HG02763 (cell line): ENCODE measurements around the gene ANAPC16.
"Not testable (repeated sequence)": the region's sequence is repeated elsewhere in the genome, so short reads cannot be mapped to it uniquely, and the experiment has no call there.

Experiments
- ATAC-seq: cut with Tn5 transposase; IDR thresholded peaks from one replicate; pipeline ENCODE4 v1.9.1; 2021; ENCODE audit warnings: mild to moderate bottlenecking, moderate library complexity; ENCODE audit not compliant: unreplicated experiment

ANAPC16 gene

DNA sequence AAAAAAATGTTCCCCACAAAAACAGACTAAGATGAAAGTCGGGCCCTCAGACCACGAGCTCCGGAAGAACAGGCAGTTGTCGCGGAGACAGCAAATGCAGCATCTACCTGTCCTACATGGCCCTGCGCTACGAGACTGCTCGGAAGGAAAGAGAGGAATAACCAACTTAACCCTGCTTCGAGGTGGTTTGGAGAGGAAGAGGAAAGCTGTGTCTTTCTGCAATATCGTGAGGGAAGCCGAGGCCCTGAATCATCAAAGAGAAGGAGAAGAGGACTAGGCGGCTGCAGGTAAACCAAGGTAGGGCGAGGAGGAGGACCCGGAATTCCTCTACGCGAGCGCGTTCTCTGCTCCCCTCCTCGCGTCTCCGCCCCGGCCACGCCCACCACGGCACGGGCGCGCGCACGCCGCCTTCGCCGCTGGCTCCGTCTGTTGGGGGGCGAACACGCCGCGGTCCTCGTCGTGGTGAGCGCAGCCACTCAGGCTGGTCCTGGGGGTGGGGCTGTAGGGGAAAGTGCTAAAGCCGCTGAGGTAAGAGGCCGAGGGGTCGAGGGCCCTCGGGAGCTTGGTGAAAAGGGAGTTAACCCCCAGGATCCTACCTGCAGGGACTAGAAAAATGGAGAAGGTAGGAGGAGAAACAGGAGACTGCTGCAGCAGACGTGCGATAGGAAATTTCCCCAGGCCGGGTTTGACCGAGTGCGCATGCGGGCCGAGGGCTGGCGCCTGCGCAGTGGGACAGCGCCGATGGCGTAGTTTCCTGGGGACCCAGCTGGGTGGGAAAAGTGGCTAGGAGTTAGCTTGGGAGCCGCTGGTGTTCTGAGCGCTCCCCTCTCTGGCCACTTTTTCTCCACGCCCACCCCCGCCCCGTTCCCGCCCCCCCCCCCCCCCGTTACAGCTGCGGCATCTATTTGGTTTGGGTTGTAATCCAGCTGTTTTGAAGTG, at the start of gene ANAPC16, which contains the start of gene ASCC1:
Gene ANAPC16, plus strand, starts transcription at position 402 of the 939 bp plus-strand sequence. CDS start 7,903 bp downstream, outside the sequence.
Gene ASCC1, minus strand, starts transcription at position 666 of the 939 bp plus-strand sequence. CDS start 2,978 bp downstream, outside the sequence.
- ATAC-seq, result peak; percentile 80

- ATAC-seq, result no peak
These were observed 48.7 kb upstream of the ANAPC16 start for GRCh38 chr10:72167118-72167517.

GRCh38 chr10:72170263-72170662, 45.5 kb upstream of the ANAPC16 start:
- ATAC-seq, result no peak

- no peak for ATAC-seq
These were observed 45.1 kb upstream of the ANAPC16 start for GRCh38 chr10:72170733-72171132.

- ATAC-seq, result no peak
These were observed 44.6 kb upstream of the ANAPC16 start for GRCh38 chr10:72171175-72171630.

DNA sequence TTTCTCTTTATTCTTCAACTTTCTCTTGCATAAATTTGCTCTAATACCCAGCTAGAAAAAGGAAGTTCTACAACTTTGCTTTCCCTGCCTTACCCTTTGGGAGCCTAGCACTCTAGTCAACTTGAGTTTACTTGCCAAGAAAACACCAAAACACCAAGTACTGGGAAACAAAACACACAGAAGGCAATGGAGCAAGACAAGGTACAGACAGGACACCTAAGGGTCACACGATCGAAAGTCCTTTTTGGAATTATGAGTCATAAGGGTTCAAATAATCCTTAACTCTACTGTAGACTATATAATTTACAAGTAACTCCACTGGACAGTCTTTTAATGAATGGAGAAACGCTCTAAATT, 42.6 kb upstream of the ANAPC16 start:
- ATAC-seq, result no peak

DNA sequence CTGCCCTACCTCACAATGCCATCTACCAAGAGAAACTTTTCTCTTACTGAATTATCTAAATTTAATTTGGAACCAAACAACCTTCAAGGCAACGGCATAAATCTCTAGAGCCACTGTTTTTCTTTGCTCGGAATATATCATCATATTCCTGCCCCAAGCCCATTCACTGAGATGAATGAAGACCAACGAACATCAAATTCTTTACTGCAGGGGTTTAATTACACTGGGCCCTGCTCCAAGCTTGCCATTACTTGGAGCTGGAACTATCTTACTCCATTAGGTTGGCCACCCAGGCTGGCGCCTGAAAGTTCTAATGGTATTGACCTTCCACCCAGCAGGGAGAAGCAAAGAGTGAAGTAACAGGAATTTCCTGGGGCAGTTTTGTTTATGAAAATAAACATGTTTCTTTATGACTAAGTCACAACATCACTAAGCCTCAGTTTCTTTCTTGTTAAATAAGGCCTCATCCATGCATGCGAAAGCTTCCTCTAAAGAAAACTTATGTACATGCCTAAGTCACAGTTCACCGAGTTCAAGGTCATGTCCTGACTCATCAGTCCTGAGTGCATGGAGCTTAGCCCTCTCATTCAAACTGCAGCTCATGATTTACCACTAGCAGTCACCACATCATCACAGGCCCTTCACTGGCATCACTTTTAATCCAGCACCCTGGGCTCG, 42.1 kb upstream of the ANAPC16 start:
- no peak for ATAC-seq

DNA sequence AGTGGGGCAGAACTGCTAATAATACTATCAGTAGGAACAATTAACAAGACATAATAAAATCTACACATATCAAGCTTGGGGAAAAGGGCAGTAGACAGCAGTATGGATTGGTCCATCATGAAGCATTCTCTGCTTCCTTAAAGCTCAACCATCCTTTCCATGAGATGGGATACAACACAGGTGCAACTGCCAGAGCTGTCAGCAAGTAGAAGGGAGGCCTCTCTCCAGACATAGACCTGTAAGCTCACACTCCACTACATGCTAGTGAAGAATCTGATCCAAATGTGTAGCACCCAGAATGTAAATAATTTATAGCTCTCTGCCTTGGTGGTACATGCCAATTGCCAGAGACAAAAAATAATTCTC, 41.5 kb upstream of the ANAPC16 start:
- no peak for ATAC-seq

GRCh38 chr10:72175149-72175548, 40.7 kb upstream of the ANAPC16 start:
- no peak for ATAC-seq

DNA sequence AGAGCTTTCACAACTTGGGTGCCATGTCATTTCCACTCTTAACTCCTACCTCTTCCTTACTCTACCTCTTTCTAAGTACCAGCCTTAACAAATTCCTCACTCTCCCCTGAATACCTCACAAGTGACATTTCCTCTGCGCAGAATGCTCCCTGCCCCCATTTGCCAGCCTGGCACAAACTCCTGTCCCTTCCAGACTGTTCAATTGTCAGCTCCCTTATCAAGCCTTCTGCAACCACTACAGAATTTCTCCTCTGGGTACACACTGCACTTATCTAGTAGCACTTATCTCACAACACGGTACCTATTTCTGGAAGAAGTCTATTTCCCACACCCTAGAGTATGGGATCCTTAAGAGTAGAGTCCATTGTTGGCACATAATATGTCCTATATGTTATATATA, 39.1 kb upstream of the ANAPC16 start:
- ATAC-seq, result no peak

DNA sequence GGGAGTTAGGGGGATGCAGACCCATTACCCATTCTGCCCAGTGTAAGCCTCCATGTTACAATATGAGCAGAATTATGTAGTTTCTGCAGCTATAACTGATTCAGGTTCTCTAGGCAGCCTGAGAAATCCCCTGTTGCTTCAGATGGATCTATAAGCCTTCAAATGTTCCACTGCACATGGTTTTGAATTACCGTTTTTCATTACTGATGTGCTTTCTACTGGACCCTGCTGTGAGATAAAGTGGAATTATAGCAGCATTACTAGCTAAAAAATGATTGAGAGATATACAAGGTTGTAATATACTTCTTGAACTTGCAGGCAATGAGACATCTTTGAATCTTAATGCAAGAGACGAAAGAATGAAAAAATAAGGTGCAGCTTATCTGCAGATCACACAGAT, 38.4 kb upstream of the ANAPC16 start:
- ATAC-seq, result no peak

GRCh38 chr10:72184156-72184555, 31.7 kb upstream of the ANAPC16 start:
- ATAC-seq, result no peak

DNA sequence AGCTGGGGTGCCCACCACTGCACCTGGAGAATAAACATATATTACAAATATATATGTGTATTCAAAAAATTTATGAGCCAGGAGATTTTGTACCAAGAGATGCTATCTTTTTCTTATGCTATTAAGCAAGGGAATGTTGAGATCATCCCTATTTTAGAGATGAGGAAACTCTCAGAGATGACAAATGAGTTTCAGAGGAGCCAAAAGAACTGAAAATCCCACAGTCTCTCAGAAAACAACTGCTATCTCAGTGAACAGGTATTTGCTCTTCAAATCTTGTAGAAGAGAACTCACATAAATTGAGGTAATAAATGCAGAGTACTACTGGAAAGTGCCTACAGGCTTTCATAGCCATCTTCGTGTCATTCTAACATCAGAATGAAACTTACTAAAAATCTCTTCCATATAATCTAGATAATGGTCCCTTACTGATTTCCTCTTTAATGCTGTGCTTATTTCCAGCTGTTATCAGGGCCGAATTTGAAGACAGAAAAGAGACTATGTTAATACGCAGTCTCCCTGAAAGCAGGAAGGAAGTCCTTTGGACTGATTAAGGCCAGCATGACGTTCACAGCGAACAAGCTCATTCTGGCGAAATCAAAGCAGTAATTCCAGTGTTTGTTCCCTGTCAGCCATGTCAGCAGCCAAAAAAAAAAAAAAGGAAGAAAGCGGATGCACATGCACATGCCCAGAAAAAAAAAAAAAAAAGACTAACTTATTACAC, 29.4 kb upstream of the ANAPC16 start:
- ATAC-seq, result no peak

- ATAC-seq, result no peak
These were observed 28.9 kb upstream of the ANAPC16 start for GRCh38 chr10:72186982-72187330.

GRCh38 chr10:72194949-72195348, 20.9 kb upstream of the ANAPC16 start:
- no peak for ATAC-seq

DNA sequence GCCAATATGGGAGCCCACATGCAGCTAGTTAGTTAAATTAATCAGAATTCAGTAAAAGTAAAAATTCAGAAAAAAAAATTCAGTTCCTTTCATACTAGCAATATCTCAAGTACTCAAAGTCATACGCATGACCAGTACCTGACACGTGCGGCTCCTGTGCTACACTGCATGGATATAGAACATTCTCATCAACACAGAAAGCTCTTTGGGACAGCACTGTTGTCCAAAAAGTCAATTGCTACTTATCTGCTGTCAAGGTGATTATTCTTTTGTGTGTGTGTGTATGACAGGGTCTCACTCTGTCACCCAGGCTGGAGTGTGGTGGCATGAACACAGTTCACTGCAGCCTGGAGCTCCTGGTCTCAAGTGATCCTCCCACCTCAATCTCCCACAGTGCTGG, 14.9 kb upstream of the ANAPC16 start:
- no peak for ATAC-seq

DNA sequence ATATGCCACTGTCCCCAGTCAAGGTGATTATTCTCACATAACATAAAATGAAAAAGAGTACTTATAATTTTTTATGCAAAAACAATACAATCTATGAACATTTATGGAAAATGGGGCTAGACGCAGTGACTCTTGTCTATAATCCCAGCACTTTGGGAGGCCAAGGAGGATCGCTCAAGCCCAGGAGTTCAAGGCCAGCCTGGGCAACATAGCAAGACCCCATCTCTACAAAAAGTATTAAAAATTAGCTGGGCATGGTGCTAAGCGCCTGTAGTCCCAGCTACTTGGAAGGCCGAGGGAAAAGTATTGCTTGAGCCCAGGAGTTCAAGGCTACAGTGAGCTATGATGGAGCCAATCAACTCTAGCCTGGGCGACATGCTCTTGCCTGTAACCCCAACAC, 14.5 kb upstream of the ANAPC16 start:
- no peak for ATAC-seq

DNA sequence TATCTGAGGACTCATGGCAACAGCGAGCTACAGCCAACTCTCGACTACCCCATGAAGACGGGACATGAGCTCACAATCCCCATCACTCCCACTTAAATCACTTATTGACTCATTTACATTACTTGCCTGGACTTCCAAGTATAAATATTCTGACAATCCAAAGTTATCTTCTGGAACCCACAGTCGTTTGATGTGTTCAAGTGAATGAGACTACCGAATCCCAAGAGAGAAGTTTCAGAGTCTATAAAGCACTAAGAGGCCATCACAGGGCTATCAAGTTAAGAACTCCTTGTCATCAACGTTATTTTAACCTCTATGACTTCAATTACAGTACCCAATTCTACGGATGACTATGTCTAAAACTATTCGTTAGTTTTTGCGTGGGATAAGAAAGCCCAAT, 11.5 kb upstream of the ANAPC16 start:
- ATAC-seq, result no peak

DNA sequence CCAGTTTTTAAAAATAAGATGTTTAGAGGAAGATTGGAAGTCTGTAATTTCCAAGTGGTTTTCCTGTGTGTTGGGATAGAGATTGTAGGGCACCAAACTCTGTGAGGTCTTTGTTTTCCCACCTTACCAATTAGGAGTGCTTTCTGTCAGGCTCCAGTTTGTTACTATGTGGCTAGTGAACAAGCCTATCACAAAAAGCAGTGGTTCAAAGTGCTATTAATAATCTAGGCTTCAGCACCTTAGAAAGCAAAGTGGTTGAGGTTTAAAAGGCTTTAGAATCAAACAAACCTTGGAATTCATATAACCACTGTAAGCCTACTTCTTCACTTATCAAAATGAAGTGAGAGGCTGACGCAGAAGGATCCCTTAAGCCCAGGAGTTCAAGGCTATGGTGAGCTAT, 11.1 kb upstream of the ANAPC16 start:
- ATAC-seq, result no peak

- no peak for ATAC-seq
These were observed 9.1 kb upstream of the ANAPC16 start for GRCh38 chr10:72206511-72207229.

- ATAC-seq, result not testable (repeated sequence)
These were observed 7.3 kb upstream of the ANAPC16 start for GRCh38 chr10:72208526-72208925.
